ENCODE results near the gene TSC2.

DNA sequence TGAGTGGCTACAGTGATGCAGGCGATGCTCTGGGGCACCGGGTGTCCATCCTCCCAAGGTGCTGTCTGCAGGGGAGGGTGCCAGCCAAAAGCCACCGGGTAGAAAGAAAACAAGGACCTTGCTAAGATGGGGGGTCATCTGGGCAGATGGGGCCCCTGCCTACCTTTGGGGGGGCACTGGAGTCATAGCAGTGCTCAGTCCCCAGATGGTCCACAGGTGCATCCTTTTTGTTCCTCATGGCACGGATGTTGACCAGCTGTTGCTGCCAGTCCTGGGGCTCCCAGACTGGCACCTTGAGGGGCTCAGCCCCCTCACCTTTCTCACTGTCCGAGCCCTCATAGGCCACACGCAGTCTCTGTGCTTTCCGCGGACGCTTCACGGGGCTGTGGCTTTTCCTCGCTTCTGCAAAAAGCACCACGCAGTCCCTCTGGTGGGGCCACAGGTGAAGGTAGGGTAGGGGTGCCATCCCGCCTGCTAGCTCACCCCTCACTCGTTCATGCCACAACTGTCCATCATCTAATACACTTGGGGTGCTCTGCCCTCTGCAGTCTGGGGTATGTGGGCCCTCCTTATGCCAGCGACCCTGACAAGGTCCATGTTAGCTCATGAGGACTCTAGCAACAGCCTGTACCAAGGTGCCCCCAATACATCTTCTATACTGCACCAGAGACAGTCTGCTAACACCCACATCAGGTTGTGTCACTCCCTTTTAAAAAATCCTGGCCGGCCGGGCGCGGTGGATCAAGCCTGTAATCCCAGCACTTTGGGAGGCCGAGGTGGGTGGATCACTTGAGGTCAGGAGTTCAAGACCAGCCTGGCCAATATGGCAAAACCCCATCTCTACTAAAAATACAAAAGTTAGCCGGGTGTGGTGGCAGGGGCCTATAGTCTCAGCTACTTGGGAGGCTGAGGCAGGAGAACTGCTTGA, 1.6 kb upstream of the TSC2 start:
- TF ChIP-seq, protein P1, sequence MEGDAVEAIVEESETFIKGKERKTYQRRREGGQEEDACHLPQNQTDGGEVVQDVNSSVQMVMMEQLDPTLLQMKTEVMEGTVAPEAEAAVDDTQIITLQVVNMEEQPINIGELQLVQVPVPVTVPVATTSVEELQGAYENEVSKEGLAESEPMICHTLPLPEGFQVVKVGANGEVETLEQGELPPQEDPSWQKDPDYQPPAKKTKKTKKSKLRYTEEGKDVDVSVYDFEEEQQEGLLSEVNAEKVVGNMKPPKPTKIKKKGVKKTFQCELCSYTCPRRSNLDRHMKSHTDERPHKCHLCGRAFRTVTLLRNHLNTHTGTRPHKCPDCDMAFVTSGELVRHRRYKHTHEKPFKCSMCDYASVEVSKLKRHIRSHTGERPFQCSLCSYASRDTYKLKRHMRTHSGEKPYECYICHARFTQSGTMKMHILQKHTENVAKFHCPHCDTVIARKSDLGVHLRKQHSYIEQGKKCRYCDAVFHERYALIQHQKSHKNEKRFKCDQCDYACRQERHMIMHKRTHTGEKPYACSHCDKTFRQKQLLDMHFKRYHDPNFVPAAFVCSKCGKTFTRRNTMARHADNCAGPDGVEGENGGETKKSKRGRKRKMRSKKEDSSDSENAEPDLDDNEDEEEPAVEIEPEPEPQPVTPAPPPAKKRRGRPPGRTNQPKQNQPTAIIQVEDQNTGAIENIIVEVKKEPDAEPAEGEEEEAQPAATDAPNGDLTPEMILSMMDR (IDR thresholded peaks at IDR 0.05), result no peak
- TF ChIP-seq POLR2AphosphoS5 (IDR thresholded peaks at IDR 0.05) (no peak), EP300 (IDR thresholded peaks at IDR 0.05) (no peak)
